ENCODE data around the gene CREG2. TPM values are rescaled to one million over a fixed set of nuclear protein-coding genes. Genes with fewer than 3 reads are reported as not detected.

Gene CREG2
- total RNA-seq, 6 experiments from 2014 or later, result not detected

DNA sequence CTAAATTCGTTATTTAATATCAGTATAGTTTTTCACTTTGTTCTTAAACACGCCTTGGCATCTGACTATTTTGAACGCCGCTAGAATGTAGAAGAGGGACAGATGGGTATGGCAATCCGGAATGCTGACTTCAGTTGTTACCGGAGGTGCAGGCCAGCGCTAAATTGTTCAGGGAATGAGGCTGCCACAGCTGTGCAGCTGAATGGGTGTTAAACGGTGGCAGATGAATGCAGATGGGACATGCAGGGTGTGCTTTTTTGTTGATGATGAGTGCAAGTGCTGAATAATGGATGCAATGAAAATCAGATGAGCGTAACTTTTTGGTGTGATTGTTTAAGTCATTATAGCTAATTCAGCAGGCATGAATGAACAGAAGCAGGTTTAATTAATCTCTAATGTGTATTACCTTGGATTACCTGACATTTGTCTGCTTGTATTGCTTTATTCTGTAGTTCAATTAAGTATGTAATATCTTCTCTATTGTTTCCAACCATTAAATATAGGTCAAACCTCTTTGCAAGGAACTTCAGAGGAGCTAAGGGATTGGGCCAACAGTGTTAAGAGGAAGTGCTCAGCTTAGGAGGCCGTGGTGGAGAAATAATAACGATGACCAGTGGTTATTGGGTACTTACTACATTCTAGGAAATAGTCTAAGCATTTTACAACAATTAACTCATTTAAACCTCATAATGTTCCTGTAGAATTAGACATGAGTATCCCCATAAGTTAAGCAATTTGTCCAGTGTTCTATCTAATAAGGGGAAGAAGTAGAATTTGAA, 11.9 kb upstream of the CREG2 start:
- H3K36me3 Mint-ChIP-seq (ENCODE audit: low read depth), result peaks cover 15% of the 10 kb centered on the region; the same call in 1 of the 2 replicates
- no peak overlapping the region for H3K4me3 Mint-ChIP-seq

DNA sequence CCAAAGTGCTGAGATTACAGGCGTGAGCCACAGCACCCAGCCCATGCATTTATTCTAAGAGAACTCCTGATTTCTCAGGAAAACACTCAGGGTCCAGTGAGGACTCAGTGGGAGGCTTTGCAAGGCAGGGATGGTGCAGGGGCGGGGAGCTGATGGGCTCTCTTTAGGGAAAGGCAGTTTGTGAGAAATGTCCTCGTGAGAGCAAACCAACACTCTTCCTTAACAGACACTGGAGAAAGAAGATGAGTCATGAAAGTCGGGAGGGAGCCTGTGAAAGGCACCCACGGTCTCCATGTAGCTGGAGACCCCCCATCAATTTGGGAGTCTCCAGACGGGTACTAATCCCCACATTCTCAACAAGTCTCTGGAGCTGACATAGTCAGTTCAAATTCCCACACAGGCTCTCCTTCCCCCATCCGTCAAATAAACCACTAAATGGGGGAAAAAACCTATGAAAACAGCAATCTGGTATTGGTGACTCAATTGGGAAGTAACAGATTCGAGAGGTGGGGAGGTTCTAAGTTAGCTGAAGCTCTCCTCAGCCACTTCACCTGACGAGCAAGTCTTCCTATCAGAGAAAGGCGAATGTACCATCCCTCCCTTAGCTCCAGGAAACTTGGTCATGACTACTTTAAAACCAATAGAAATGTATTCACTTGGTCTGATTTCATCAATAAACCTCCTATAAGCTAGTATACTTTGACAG, 11.0 kb upstream of the CREG2 start:
- no peaks in the 10 kb centered on the region for H3K9me3 Mint-ChIP-seq
- TF ChIP-seq, protein P1, sequence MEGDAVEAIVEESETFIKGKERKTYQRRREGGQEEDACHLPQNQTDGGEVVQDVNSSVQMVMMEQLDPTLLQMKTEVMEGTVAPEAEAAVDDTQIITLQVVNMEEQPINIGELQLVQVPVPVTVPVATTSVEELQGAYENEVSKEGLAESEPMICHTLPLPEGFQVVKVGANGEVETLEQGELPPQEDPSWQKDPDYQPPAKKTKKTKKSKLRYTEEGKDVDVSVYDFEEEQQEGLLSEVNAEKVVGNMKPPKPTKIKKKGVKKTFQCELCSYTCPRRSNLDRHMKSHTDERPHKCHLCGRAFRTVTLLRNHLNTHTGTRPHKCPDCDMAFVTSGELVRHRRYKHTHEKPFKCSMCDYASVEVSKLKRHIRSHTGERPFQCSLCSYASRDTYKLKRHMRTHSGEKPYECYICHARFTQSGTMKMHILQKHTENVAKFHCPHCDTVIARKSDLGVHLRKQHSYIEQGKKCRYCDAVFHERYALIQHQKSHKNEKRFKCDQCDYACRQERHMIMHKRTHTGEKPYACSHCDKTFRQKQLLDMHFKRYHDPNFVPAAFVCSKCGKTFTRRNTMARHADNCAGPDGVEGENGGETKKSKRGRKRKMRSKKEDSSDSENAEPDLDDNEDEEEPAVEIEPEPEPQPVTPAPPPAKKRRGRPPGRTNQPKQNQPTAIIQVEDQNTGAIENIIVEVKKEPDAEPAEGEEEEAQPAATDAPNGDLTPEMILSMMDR (IDR thresholded peaks at IDR 0.05), result no peak
- DNase-seq, result no peak
- no peaks in the 10 kb centered on the region for H3K27me3 Mint-ChIP-seq (ENCODE audit: insufficient read depth)
- H3K27ac Mint-ChIP-seq, result no peak overlapping the region
- H3K4me3 Mint-ChIP-seq, result no peak overlapping the region
- peaks cover 36% of the 10 kb centered on the region for H3K4me1 Mint-ChIP-seq (ENCODE audit: low read depth)
- peaks cover 24% of the 10 kb centered on the region for H3K36me3 Mint-ChIP-seq (ENCODE audit: low read depth)

More for the DNA sequence above, 11.9 kb upstream of the CREG2 start:
- TF ChIP-seq, protein P1 (IDR thresholded peaks at IDR 0.05), result no peak
- H3K9me3 Mint-ChIP-seq, result no peaks in the 10 kb centered on the region
- H3K27me3 Mint-ChIP-seq (ENCODE audit: insufficient read depth), result no peaks in the 10 kb centered on the region
- H3K4me1 Mint-ChIP-seq (ENCODE audit: low read depth), result peaks cover 36% of the 10 kb centered on the region
- H3K27ac Mint-ChIP-seq, result no peak overlapping the region; the same call in 1 of the 2 replicates
- DNase-seq, result no peak

DNA sequence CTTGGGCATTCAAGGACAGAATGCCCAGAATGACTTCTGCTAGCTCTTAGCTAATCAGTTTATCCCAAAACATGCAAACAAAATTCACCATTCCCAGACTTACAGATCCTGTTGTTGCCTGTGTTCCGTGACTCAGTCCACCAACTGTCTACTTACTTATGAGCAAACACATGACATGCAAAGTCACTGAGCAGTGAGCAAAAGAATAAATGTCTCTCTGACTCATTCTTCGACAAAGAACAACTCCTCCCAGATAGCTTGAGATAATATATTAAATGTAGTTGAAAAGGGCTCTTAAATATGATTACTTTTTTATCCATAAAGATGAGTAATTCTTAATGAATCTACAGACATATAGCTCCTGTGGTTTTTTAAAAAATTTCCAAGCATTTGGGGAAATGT, 9.0 kb upstream of the CREG2 start:
- Mint-ChIP-seq H3K27me3 (ENCODE audit: insufficient read depth) (no peaks in the 10 kb centered on the region), H3K4me1 (ENCODE audit: low read depth) (peaks cover 36% of the 10 kb centered on the region), H3K36me3 (ENCODE audit: low read depth) (peaks cover 29% of the 10 kb centered on the region), H3K4me3 (peak overlapping the region; percentile 74), H3K9me3 (no peaks in the 10 kb centered on the region), H3K27ac (peak overlapping the region; percentile 95)
- peak; percentile 91 for DNase-seq
- TF ChIP-seq, protein P1 (IDR thresholded peaks at IDR 0.05), result no peak

DNA sequence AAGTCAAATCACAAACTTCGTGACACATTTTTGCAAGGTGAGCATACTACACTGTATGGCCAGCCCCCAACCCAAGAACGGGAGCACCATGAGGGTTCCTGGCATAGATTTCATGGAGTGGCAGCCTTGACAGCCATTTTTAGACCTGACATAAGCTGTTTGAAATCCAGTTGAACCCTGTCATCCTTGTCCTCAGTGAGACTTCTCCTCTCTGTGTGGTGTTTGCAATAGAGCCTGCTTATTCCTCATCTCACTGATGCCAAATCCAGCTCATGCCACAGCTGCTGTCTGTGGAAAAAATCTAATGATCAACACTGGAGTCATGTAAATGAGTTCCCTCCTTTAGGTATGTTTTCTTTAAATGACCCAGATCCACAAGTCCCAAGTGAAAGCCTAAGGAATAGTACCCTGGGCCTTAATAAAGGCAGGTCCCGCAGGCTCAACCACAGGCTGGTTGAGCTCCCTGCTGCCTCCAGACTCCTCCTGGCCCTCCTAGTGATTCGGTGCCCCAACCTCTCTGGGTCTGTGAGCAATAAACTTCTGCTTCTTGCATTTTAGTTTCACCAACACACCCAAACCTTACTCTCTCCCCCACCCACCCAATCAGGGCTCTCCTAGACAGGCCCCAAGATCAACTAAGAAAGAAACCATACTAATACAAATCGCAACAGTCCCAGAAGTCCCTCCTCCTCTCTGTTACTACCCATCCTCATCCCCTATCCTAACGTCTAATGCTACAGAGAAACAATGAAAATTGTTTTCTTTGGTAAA, 8.4 kb upstream of the CREG2 start:
- peak overlapping the region; percentile 95 for H3K27ac Mint-ChIP-seq
- H3K36me3 Mint-ChIP-seq (ENCODE audit: low read depth), result peaks cover 29% of the 10 kb centered on the region
- no peak for DNase-seq
- no peaks in the 10 kb centered on the region for H3K27me3 Mint-ChIP-seq (ENCODE audit: insufficient read depth)
- no peaks in the 10 kb centered on the region for H3K9me3 Mint-ChIP-seq
- H3K4me3 Mint-ChIP-seq, result peak overlapping the region; percentile 74
- TF ChIP-seq, protein P1 (IDR thresholded peaks at IDR 0.05), result no peak
- peaks cover 36% of the 10 kb centered on the region for H3K4me1 Mint-ChIP-seq (ENCODE audit: low read depth)

DNA sequence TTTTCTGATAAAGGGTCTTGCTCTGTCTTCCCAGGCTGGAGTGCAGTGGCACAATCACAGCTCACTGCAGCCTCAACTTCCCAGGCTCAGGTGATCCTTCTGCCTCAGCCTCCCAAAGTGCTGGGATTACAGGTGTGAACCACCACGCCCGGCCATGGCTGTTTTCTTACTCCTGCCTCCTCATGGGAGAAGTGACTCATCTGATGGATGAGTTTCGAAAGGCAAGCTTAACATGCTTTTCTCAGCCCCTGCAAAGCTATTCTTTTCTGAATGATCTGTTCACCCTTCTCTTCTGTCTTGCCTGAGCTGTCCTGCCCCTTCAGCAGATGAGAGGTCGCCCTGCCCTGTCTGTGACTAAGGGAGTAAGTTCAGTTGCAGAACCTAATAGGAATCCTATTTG, 929 bp upstream of the CREG2 start:
- no peaks in the 10 kb centered on the region for H3K9me3 Mint-ChIP-seq
- H3K36me3 Mint-ChIP-seq (ENCODE audit: low read depth), result peaks cover 15% of the 10 kb centered on the region
- peak; percentile 21 for DNase-seq
- H3K4me1 Mint-ChIP-seq (ENCODE audit: low read depth), result peaks cover 17% of the 10 kb centered on the region
- TF ChIP-seq, protein P1 (IDR thresholded peaks at IDR 0.05), result no peak
- no peak overlapping the region for H3K27ac Mint-ChIP-seq
- no peak overlapping the region; the same call in 1 of the 2 replicates for H3K4me3 Mint-ChIP-seq
- H3K27me3 Mint-ChIP-seq (ENCODE audit: insufficient read depth), result peaks cover 17% of the 10 kb centered on the region

Data from HFFc6 (cell line).